HUES6 (cell line): ENCODE results near the gene TBX19.

Source experiments
- H3K27ac ChIP-seq: 2 replicates; pipeline ENCODE4 v1.7.0; 2013; ENCODE audit warnings: low read depth, mild to moderate bottlenecking, low read length, inconsistent platforms
- H3K27me3 ChIP-seq: 2 replicates; pipeline ENCODE4 v1.6.1; 2013; ENCODE audit warnings: low read length; ENCODE audit not compliant: control insufficient read depth, insufficient read depth
- H3K36me3 ChIP-seq: 2 replicates; pipeline ENCODE4 v1.6.1; 2013; ENCODE audit warnings: low read length; ENCODE audit not compliant: control insufficient read depth, insufficient read depth
- H3K4me1 ChIP-seq: 2 replicates; pipeline ENCODE4 v1.6.1; 2013; ENCODE audit warnings: low read length; ENCODE audit not compliant: control insufficient read depth, insufficient read depth
- H3K4me3 ChIP-seq: 2 replicates; pipeline ENCODE4 v1.5.1; 2013; ENCODE audit warnings: low read depth, low read length
- H3K9ac ChIP-seq: one replicate; pipeline ENCODE4 v1.6.1; 2013; ENCODE audit warnings: mild to moderate bottlenecking, low read length
- H3K9me3 ChIP-seq: 2 replicates; pipeline ENCODE4 v1.6.1; 2013; ENCODE audit warnings: low read depth, low read length; ENCODE audit not compliant: control insufficient read depth, insufficient read depth

Gene TBX19

GRCh38 chr1:168298446-168298845 is 17.8 kb downstream of the TBX19 start:
- Histone ChIP-seq H3K9me3 (no peaks in the 10 kb centered on the region), H3K4me3 (no peak overlapping the region), H3K4me1 (peaks cover 6% of the 10 kb centered on the region; the same call in 1 of the 2 replicates)

GRCh38 chr1:168300626-168301025 is 19.9 kb downstream of the TBX19 start:
- no peak overlapping the region for H3K27ac ChIP-seq

More at GRCh38 chr1:168298446-168298845, 17.8 kb downstream of the TBX19 start:
- Histone ChIP-seq H3K27ac (no peak overlapping the region), H3K9ac (no peak overlapping the region), H3K36me3 (no peaks in the 10 kb centered on the region), H3K27me3 (no peaks in the 10 kb centered on the region)

DNA sequence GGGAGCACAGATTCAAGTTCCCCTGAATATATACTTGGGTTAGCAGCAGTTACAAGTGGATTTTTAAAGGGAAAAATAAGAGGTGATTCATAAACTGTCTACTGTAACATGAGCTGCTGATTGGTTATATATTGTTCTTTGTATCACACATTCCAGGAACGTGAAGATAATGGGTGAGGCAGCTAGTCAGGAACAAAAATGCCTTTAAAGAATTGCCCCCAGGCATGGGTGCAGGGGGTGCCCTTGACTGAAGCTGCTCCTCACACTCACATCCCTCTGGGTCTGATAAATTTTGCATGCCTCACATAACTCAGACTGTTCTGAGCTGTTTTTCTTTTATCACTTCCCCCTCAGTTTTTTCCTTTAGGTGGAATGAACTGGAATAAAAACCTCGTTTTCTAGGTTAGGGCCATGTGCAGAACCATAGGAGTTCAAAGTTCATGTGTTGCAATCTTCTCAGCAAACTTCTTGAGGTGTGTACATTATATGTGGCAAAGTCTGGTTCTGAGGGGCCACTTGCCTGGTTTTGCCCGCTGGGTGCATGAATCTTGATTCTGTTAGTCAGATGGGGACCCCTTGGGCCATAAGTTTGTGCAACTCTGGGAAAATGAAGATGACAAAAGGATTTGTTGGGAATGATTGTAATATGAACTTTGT is 21.1 kb downstream of the TBX19 start:
- Histone ChIP-seq H3K36me3 (no peaks in the 10 kb centered on the region), H3K27ac (no peak overlapping the region), H3K4me1 (peaks cover 11% of the 10 kb centered on the region; the same call in 1 of the 2 replicates), H3K9me3 (no peaks in the 10 kb centered on the region), H3K27me3 (no peaks in the 10 kb centered on the region), H3K4me3 (no peak overlapping the region), H3K9ac (no peak overlapping the region)

More at GRCh38 chr1:168300626-168301025, 19.9 kb downstream of the TBX19 start:
- H3K9ac ChIP-seq = no peak overlapping the region
- H3K36me3 ChIP-seq = no peaks in the 10 kb centered on the region
- H3K4me3 ChIP-seq = no peak overlapping the region
- no peaks in the 10 kb centered on the region for H3K27me3 ChIP-seq
- H3K4me1 ChIP-seq = peaks cover 11% of the 10 kb centered on the region; the same call in 1 of the 2 replicates
- no peaks in the 10 kb centered on the region for H3K9me3 ChIP-seq

- Histone ChIP-seq H3K4me1 (peaks cover 11% of the 10 kb centered on the region; the same call in 1 of the 2 replicates), H3K9ac (no peak overlapping the region), H3K9me3 (no peaks in the 10 kb centered on the region), H3K27ac (no peak overlapping the region), H3K4me3 (no peak overlapping the region), H3K27me3 (no peaks in the 10 kb centered on the region), H3K36me3 (no peaks in the 10 kb centered on the region)
These were observed 23.3 kb downstream of the TBX19 start for GRCh38 chr1:168303716-168304540.

DNA sequence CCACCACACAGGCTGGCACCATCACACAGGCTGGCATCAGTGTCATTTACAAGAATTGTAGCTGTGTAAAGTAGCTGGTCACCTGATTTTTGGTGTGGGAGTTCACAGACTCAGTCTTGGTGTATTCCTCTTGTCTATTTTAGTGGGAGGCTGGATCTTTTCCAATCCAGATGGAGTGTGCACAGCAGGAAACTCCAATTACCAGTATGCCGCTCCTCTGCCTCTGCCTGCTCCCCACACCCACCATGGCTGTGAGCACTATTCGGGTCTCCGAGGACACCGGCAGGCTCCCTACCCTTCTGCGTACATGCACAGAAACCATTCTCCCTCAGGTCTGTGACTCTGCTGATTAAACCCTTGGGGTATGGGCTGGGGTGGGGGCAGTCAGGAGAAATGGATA is 24.2 kb downstream of the TBX19 start:
- Histone ChIP-seq H3K27ac (no peak overlapping the region), H3K9me3 (no peaks in the 10 kb centered on the region), H3K9ac (no peak overlapping the region), H3K27me3 (no peaks in the 10 kb centered on the region), H3K36me3 (no peaks in the 10 kb centered on the region), H3K4me3 (no peak overlapping the region), H3K4me1 (peaks cover 11% of the 10 kb centered on the region; the same call in 1 of the 2 replicates)

DNA sequence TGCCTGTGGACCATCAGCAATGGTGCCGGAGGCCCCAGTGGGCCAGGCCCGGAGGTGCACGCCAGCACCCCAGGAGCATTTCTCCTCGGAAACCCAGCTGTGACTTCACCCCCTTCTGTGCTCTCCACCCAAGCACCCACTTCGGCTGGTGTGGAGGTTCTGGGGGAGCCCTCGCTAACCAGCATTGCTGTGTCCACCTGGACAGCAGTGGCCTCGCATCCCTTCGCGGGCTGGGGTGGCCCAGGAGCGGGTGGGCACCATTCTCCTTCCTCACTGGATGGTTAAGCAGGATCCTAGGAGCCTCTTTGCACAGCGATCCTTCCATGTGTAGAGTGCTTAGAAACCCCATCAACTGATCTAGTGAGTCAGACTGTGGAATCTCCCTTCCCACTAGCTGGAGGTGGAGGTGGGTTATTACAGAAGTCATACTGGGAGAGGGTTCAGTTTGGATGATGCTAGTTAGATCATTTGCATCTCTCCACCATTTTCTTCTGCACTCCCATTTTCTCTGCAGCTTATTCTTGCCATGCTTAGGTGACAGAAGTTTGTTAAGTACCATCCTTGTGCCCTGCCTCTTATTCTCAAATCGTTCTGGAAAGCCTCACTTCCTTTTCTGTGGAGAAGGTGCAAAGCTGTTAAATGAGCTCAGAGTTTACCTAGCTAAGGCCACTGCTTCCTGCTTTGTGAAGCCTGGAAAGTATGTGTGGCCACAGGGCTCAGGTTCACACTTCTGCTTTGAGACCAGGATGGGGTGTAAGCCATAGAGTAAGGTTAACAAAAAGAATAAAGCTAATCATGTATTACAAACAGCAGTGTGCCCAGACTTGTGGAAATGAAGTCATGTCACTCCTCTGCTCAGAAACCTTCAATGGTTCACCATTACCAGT is 32.3 kb downstream of the TBX19 start:
- no peak overlapping the region for H3K4me3 ChIP-seq
- H3K27me3 ChIP-seq = no peaks in the 10 kb centered on the region
- H3K9ac ChIP-seq = no peak overlapping the region
- no peaks in the 10 kb centered on the region for H3K4me1 ChIP-seq
- 0 out of 2 replicates have a peak, but pooled peaks cover 2% of the 10 kb centered on the region for H3K36me3 ChIP-seq
- no peak overlapping the region for H3K27ac ChIP-seq
- no peaks in the 10 kb centered on the region for H3K9me3 ChIP-seq

- H3K4me3 ChIP-seq = no peak overlapping the region
These were observed 35.5 kb downstream of the TBX19 start for GRCh38 chr1:168316142-168316541.

GRCh38 chr1:168317309-168317708 is 36.6 kb downstream of the TBX19 start:
- Histone ChIP-seq H3K9me3 (no peaks in the 10 kb centered on the region), H3K27ac (no peak overlapping the region), H3K4me3 (no peak overlapping the region), H3K27me3 (no peaks in the 10 kb centered on the region), H3K4me1 (peaks cover 20% of the 10 kb centered on the region), H3K9ac (no peak overlapping the region), H3K36me3 (0 out of 2 replicates have a peak, but pooled peaks cover 2% of the 10 kb centered on the region)

More at GRCh38 chr1:168316142-168316541, 35.5 kb downstream of the TBX19 start:
- Histone ChIP-seq H3K36me3 (0 out of 2 replicates have a peak, but pooled peaks cover 2% of the 10 kb centered on the region), H3K27ac (no peak overlapping the region), H3K4me1 (peaks cover 20% of the 10 kb centered on the region), H3K9ac (no peak overlapping the region), H3K27me3 (no peaks in the 10 kb centered on the region), H3K9me3 (no peaks in the 10 kb centered on the region)

DNA sequence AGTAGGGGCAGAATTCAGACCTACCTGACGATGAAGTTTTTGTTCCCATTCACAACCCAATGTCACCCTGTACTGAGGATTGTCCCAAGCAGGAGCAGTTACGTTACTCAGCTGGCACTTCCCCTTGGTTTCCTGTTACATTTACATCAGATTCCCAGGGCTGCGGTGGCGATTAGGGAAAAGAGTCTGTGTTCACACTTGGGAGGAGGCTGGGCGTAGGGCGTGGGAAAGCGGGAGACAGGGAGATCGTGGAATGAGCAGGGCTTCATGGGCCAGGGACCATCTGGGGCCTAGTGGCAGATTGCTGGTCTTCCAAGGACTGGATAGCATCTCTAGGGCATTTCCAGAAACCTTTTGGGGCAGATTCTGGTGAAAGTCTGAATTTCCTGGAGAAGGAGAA is 39.0 kb downstream of the TBX19 start:
- no peaks in the 10 kb centered on the region for H3K9me3 ChIP-seq
- no peaks in the 10 kb centered on the region for H3K36me3 ChIP-seq
- H3K27ac ChIP-seq = no peak overlapping the region
- peaks cover 20% of the 10 kb centered on the region for H3K4me1 ChIP-seq
- H3K4me3 ChIP-seq = no peak overlapping the region
- H3K27me3 ChIP-seq = no peaks in the 10 kb centered on the region
- no peak overlapping the region for H3K9ac ChIP-seq

GRCh38 chr1:168320149-168320548 is 39.5 kb downstream of the TBX19 start:
- no peak overlapping the region for H3K27ac ChIP-seq
- no peak overlapping the region for H3K9ac ChIP-seq
- peaks cover 20% of the 10 kb centered on the region for H3K4me1 ChIP-seq

More at GRCh38 chr1:168320149-168320548, 39.5 kb downstream of the TBX19 start:
- H3K27me3 ChIP-seq = no peaks in the 10 kb centered on the region
- H3K36me3 ChIP-seq = no peaks in the 10 kb centered on the region
- H3K9me3 ChIP-seq = no peaks in the 10 kb centered on the region
- H3K4me3 ChIP-seq = no peak overlapping the region
